ENCODE results near the gene SHROOM2. TPM values are rescaled to one million over a fixed set of nuclear protein-coding genes. Genes with fewer than 3 reads are reported as not detected.

SHROOM2 gene
- total RNA-seq, 1 donor from 2014 or later = 0.92 TPM

DNA sequence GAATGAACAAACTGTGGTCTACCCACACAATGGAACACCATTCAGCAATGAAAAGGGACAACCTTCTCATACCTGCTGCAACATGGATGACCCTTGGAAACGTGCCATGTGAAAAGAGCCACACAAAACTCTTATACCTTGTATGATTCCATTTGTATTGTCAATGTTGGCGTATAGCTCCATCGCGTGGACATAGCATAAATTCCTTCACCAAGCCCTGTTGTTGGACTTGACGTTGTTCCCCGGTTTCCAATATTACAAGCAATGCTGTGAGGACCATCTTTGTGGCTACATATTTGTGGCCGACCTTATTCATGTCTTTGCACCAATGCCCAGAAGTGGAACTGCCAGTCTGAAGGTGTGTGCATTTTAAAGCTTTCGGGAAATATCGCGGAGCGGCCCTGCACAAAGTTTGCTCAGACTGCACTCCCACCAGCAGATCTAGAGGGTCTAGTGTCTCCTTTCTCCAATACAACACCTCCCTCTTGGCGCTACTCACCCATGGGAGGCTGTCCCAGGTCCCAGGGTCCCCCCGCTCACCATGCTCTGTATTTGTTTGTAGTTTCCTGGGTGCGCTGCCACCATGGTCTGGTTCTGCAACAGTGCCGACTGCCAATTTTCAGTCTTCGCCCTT lies 180.7 kb downstream of the SHROOM2 start, which contains the start of gene CLDN34:
Gene CLDN34 (plus strand): TSS at position 584 of the 634 bp plus-strand sequence. CDS start 0 bp downstream, at position 584.
- DNase-seq (ENCODE audit: low spot score) = no peak

DNA sequence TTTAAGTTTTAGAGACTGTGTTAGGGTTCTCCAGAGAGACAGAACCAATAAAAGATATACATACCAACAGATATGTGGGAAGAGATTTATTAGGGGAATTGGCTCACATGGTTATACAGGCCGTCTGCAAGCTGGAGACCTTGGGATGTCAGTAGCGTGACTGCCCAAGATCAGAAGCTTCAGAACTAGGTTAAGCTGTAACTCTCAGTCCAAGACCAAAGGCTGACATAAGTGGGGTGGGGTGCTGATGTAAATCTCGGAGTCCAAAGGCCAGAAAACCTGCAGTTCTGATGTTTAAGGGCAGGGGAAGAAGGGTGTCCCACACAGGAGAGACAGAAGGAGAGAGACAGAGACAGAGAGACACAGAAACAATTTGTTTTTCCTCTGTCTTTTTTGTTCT lies 191.4 kb downstream of the SHROOM2 start:
- intact Hi-C loops (cut with DNase I) = no loop called here
- DNase-seq (ENCODE audit: low spot score) = no peak

More for the DNA sequence above, 180.7 kb downstream of the SHROOM2 start, which contains the start of gene CLDN34:
- intact Hi-C loops (cut with DNase I) = no loop called here

DNA sequence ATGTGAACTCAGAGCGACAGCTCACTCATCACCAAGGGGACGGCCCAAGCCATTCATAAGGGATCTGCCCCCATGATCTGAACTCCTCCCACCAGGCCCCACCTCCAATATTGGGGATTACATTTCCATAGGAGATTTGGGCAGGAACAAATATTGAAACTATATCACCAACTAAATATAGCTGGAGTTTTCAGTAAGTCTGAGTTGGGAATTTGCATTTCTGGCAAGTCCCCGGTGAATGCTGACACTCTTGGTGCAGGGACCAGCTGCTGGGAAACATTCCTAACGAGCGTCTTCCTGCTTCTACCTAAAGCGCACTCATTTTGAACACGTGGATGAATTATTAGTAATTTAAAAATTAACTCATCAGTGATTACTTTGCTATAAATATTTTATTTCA lies 194.2 kb downstream of the SHROOM2 start:
- no peak for DNase-seq (ENCODE audit: low spot score)
- intact Hi-C loops (cut with DNase I) = no loop called here

DNA sequence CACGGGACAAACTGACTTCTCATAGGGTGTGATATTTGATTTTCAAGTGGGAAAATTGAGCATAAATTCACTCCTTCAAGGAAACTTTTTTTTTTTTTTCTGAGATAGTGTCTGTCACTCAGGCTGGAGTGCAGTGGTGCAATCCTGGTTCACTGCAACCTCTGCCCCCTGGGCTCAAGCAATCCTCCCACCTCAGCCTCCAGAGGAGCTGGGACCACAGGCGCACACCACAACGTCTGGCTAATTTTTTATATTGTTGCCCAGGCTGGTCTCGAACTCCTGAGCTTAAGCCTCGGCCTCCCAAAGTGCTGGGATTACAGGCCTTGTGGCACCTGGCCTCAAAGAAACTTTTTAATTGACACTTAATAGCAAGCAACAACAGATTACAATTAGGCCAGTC lies 194.7 kb downstream of the SHROOM2 start:
- intact Hi-C loops (cut with DNase I) = no loop called here
- no peak for DNase-seq (ENCODE audit: low spot score)

DNA sequence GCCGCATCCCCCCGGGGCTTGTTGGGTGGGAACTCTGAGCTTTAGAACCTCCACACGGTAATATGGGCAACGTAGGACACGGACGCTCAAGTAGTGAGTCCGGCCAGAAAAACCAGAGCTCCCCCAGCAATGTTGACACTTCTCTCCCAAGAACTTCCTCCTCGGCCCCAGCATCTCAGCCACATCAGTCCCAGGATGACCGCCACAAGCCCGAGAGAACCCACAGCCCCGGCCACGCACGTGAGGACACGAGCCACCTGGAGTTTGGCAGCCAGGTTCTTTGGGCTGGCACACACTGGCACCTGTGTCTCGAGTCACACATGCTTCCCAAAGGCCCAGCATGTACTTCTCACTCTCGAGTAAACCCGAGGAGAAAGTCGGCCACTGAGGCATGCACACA lies 197.2 kb downstream of the SHROOM2 start:
- intact Hi-C loops (cut with DNase I) = no loop called here

DNA sequence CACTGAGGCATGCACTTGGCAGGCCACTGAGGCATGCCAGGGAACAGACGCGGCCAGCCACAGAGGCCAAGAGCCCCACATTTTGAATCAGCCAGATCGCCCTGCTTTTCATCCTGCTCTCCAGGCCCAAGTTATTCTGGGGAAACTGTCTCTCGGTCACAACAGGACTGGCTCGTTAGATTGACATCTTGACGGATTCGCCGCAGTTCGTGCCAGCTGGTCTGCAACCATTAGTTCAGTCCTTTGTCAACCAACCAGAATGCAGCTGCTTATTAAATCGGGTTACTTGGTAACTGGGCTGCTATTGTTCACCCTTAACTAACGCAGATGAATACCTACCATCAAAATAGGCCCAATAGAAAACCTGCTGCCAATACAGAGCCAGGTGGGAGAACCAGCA lies 197.6 kb downstream of the SHROOM2 start:
- no peak for DNase-seq (ENCODE audit: low spot score)
- intact Hi-C loops (cut with DNase I) = no loop called here

More for the DNA sequence above, 197.2 kb downstream of the SHROOM2 start:
- no peak for DNase-seq (ENCODE audit: low spot score)

DNA sequence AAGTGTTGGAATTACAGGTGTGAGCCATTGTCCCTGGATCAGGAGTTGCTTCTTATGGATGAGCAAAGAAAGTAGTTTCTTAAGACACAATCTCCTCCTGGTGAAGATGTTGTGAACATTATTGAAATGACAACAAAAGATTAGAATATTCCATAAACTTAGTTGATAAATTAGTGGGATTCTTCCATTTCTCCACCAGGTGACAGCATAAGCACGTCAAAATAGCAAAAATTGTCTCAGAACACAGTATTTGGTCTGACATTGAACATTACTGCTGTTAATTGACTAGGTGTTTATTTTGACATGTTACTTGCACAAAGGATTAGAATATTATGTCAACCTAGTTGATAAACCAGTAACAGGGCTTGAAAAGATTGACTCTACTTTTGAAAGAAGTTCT lies 202.5 kb downstream of the SHROOM2 start:
- no peak for DNase-seq (ENCODE audit: low spot score)
- intact Hi-C loops (cut with DNase I) = no loop called here

DNA sequence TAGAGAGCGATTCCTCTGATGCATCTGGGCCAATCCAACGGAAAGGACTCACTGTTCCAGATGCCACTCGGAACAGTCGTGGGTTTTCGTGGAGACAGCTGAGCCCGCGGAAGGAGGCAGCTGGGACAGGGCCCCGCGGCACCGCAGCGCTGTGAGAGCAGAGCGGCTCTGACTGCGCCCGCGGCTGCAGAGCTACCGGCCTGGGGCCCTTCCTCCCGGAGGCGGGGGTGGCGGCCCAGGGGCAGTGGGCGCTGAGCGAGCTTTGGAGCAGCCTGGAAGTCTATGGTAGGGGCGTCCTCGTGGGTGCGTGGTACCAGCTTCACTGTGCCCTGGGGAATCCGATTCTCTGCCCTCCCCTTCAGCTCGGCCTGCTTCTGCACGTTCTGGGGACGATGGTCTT lies 205.8 kb downstream of the SHROOM2 start:
- intact Hi-C loops (cut with DNase I) = loop anchor here (5.0 kb wide), 1 partner anchor 105 kb away; no protein-coding TSS in a partner anchor
- DNase-seq (ENCODE audit: low spot score) = no peak

DNA sequence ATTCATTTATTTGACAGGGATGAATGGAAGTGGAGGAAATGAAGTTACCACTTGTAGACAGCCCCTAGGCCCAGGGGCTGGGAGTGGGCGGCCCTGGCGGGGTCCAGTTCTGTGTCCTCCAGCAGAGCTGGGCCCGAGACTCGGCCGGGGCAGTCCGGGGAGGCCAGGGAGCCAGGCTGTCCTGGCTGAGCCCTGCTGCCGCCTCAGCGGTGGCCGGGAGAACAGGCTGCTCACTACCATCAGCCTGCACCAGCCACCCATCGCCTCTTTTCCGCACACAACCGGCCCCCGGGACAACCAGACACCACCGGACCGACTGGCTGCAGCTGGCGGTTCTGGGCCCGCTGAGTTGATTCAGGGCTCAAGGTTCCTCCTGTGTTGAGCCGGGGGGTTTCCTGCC lies 206.5 kb downstream of the SHROOM2 start:
- DNase-seq (ENCODE audit: low spot score) = no peak
- intact Hi-C loops (cut with DNase I) = loop anchor here (5.0 kb wide), 1 partner anchor 105 kb away; no protein-coding TSS in a partner anchor

DNA sequence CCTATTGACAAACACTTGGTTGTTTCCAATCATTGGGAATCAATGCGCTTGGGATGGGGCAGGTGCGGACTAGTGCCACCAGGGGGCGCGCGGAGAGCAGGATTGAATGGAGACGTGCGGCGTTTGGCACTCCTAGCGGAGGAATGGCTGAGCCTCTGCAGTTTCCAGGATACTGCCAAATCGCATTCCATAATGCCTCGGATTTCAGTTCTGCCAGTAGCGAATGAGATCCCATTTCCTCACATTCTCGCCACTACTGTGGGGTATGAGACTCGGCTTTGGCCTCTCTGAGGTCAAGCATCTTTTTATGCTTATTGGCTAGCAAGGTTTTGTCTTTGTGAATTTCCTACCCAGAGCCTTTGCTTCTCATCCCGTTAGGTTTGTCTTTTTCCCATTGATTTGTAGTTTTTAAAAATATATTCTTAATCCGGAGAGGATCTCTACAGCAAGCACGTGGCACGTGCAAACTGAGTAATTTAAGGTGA lies 209.7 kb downstream of the SHROOM2 start:
- intact Hi-C loops (cut with DNase I) = loop anchor here (1.0 kb wide), 1 partner anchor 123 kb away; no protein-coding TSS in a partner anchor
- DNase-seq (ENCODE audit: low spot score) = peak; percentile 91

DNA sequence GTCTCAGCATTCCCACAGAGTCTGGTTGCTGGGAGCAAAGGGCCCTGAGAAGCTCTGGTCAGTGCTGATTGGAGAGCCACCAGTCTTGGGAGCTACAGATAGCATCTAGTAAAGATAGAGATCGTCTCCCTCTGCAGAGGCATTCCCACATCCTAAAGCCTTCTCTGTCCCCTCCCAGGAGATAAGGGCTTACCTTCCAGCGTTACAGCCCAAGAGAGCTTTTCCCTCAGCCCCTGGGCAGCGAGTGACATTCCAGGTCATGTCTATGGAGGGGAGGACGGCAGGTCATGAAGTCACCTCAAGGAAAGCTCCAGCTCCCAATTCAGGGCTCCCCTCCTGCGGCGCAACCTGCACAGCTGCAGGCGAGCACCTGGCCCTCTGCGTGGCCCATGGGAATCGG lies 210.8 kb downstream of the SHROOM2 start:
- intact Hi-C loops (cut with DNase I) = no loop called here
- no peak for DNase-seq (ENCODE audit: low spot score)

DNA sequence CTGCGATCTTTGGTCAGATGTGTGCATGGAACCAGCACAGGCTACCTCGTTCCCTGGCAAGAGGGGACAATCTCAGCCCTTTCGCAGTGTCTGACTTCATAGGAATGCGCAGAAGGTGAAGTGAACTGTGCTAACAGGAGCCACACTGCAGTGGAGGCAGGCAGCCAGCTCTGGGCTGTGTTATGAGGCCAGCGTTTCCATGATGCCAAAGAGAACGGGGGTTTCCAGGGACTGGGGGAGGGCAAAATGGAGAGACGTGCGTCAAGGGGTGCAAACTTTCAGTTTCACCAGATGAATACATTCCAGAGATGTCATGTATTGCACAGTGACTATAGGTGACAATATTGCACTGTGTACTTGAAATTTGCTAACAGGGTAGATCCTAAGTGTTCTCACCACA lies 211.3 kb downstream of the SHROOM2 start:
- intact Hi-C loops (cut with DNase I) = no loop called here
- DNase-seq (ENCODE audit: low spot score) = no peak

Other genes with a start within 250 kb of the SHROOM2 start
- gene GPR143, start 20.6 kb upstream of the SHROOM2 start, total RNA-seq = not detected
- not detected for gene CLDN34, start 180.9 kb downstream of the SHROOM2 start, total RNA-seq

All from cardiac septum (tissue), 1 donor.